ENCODE results near the gene CEMIP. TPM values are rescaled to one million over a fixed set of nuclear protein-coding genes. Genes with fewer than 3 reads are reported as not detected.

Gene CEMIP
- total RNA-seq, 1 experiment from 2014 or later, result 0.61 TPM

DNA sequence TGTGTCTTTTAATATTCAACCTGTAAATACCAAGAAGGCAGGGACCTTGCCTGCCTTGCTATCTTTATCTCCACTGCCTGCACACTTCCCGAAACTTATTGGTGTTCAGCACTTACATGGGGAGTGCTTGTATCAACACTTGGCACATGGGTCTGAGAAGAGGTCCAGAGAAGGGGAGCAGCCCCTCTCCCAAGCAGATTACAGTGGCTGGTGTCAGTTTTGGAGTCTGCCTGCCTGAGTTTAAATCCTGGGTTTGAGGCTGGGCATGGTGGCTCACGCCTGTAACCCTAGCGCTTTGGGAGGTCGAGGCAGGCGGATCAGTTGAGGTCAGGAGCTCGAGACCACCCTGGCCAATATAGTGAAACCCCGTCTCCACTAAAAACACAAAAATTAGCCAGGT, 190.1 kb downstream of the CEMIP start:
- H3K4me1 ChIP-seq (replicated peaks; ENCODE audit: insufficient read depth), result peaks cover 32% of the 10 kb centered on the region
- peaks cover 5% of the 10 kb centered on the region; the same call in 1 of the 2 replicates for H3K9me3 ChIP-seq (ENCODE audit: insufficient read depth, low read depth)
- no peaks in the 10 kb centered on the region for H4K20me1 ChIP-seq (ENCODE audit: insufficient read depth)
- CTCF ChIA-PET, result interaction anchor here (0.7 to 2.0 kb wide), 3 partner anchors 22 to 402 kb away, joined by 4 to 9 read pairs (median 5); partner anchors contain the start of gene CEMIP
- no peaks in the 10 kb centered on the region for H3K27me3 ChIP-seq (ENCODE audit: insufficient read depth, low read depth)
- peaks cover 13% of the 10 kb centered on the region; the same call in 1 of the 2 replicates for H3F3A ChIP-seq (ENCODE audit: insufficient read depth, low read depth)
- H3K4me3 ChIP-seq, result no peak overlapping the region
- H3K27ac ChIP-seq, result no peak overlapping the region
- TF ChIP-seq EZH2 (IDR thresholded peaks at IDR 0.05; ENCODE audit: low read depth) (no peak), CTCF (conservative IDR thresholded peaks at IDR 0.05) (no peak)
- POLR2A ChIA-PET (ENCODE audit: unreplicated experiment), result no interaction called here
- H3K9me2 ChIP-seq (ENCODE audit: insufficient read depth), result no peaks in the 10 kb centered on the region
- no peak overlapping the region for H2AFZ ChIP-seq
- no peaks in the 10 kb centered on the region for H3K36me3 ChIP-seq (ENCODE audit: low read depth)
- no peak overlapping the region for H3K4me2 ChIP-seq
- no TSS peak for BruUV-seq (replicated peaks)
- intact Hi-C loops (cut with micrococcal nuclease; ENCODE audit: unreplicated experiment), result loop anchor here (5.0 kb wide), 4 partner anchors 57 to 292 kb away; partner anchors contain the start of gene ABHD17C
- DNase-seq, result no peak
- H3K79me2 ChIP-seq (ENCODE audit: low read depth), result no peaks in the 10 kb centered on the region

DNA sequence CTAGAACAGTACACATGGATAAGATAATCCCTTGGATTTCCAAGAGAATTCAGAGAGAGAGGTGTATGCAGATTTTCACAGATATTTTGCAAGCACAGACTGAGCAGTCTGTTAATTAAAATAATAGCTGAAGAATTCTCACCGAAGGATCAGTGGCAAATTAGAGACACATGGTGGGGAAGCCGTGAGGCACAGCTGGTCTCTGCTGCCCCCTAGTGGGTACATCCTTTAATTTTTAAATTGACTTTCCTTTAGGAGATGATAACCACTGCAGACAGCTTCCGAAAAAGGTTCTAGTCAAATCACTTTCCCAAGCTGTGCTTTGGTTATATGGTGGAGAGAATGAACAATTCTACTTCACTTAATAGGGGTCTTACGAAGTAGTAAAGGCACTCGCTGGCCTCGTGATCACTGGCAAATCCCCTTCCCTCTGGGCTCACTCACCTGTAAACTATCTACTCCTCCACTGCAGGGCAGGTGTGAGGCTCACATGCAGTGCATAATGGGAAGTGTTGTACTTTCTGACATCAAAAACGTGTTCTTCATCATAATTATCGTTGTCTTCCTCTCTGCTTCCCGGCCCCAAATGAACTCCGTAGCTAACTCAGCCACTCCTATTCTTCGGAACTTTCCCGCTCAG, 191.0 kb downstream of the CEMIP start:
- BruUV-seq (replicated peaks), result no TSS peak
- no peaks in the 10 kb centered on the region for H3K36me3 ChIP-seq (ENCODE audit: low read depth)
- peak; percentile 49 to 59 for DNase-seq
- POLR2A ChIA-PET (ENCODE audit: unreplicated experiment), result no interaction called here
- no peak overlapping the region for H3K4me3 ChIP-seq
- H3K79me2 ChIP-seq (ENCODE audit: low read depth), result no peaks in the 10 kb centered on the region
- peak overlapping the region; percentile 69 for H3K4me2 ChIP-seq
- no peak overlapping the region for H3K27ac ChIP-seq
- H4K20me1 ChIP-seq (ENCODE audit: insufficient read depth), result no peaks in the 10 kb centered on the region
- peaks cover 5% of the 10 kb centered on the region; the same call in 1 of the 2 replicates for H3K9me3 ChIP-seq (ENCODE audit: insufficient read depth, low read depth)
- no peaks in the 10 kb centered on the region for H3K27me3 ChIP-seq (ENCODE audit: insufficient read depth, low read depth)
- H3F3A ChIP-seq (ENCODE audit: insufficient read depth, low read depth), result peaks cover 13% of the 10 kb centered on the region; the same call in 1 of the 2 replicates
- intact Hi-C loops (cut with micrococcal nuclease; ENCODE audit: unreplicated experiment), result loop anchor here (1.0 to 5.0 kb wide), 6 partner anchors 113 to 515 kb away; partner anchors contain the start of gene CEMIP
- H2AFZ ChIP-seq, result no peak overlapping the region
- no peaks in the 10 kb centered on the region for H3K9me2 ChIP-seq (ENCODE audit: insufficient read depth)
- peaks cover 32% of the 10 kb centered on the region for H3K4me1 ChIP-seq (replicated peaks; ENCODE audit: insufficient read depth)
- CTCF ChIA-PET, result interaction anchor here (0.6 to 2.0 kb wide), 3 partner anchors 190 to 812 kb away, joined by 3 to 9 read pairs (median 4); partner anchors contain the start of gene CEMIP
- no peak for TF ChIP-seq EZH2 (IDR thresholded peaks at IDR 0.05; ENCODE audit: low read depth)
- peak; percentile 95 for TF ChIP-seq CTCF (conservative IDR thresholded peaks at IDR 0.05)

- Histone ChIP-seq H3K9me3 (ENCODE audit: insufficient read depth, low read depth) (no peaks in the 10 kb centered on the region), H3K4me1 (replicated peaks; ENCODE audit: insufficient read depth) (peaks cover 32% of the 10 kb centered on the region), H2AFZ (no peak overlapping the region), H3K4me3 (no peak overlapping the region), H3K36me3 (ENCODE audit: low read depth) (no peaks in the 10 kb centered on the region), H3K27ac (no peak overlapping the region), H3K4me2 (peak overlapping the region; percentile 69), H3K79me2 (ENCODE audit: low read depth) (no peaks in the 10 kb centered on the region), H3K9me2 (ENCODE audit: insufficient read depth) (no peaks in the 10 kb centered on the region), H4K20me1 (ENCODE audit: insufficient read depth) (no peaks in the 10 kb centered on the region), H3F3A (ENCODE audit: insufficient read depth, low read depth) (peaks cover 13% of the 10 kb centered on the region; the same call in 1 of the 2 replicates), H3K27me3 (ENCODE audit: insufficient read depth, low read depth) (no peaks in the 10 kb centered on the region)
- TF ChIP-seq EZH2 (IDR thresholded peaks at IDR 0.05; ENCODE audit: low read depth) (no peak), CTCF (conservative IDR thresholded peaks at IDR 0.05) (no peak)
- intact Hi-C loops (cut with micrococcal nuclease; ENCODE audit: unreplicated experiment), result loop anchor here (1.0 to 5.0 kb wide), 6 partner anchors 113 to 515 kb away; partner anchors contain the start of gene CEMIP
- ChIA-PET CTCF (interaction anchor here (0.6 to 2.0 kb wide), 2 partner anchors 191 to 812 kb away, joined by 3 to 9 read pairs; partner anchors contain the start of gene CEMIP), POLR2A (ENCODE audit: unreplicated experiment) (no interaction called here)
- DNase-seq, result peak; percentile 22 to 74
- BruUV-seq (replicated peaks), result no TSS peak
Measured at GRCh38 chr15:80970658-80971057, 191.5 kb downstream of the CEMIP start.
